Mucosa of descending colon (tissue), 3 donors: ENCODE data around the gene TFIP11. TPM values are rescaled to one million over a fixed set of nuclear protein-coding genes. Genes with fewer than 3 reads are reported as not detected.

Experiments
- ATAC-seq: fragments of 200-7000 bp; cut with Tn5 transposase; one replicate; pipeline ENCODE4 v1.9.1; 2020; ENCODE audit warnings: mild to moderate bottlenecking, moderate library complexity
- DNase-seq, 3 donors: peaks; one replicate each; pipeline ENCODE4 v3.0.0-alpha.2; 2020
- H3K36me3 ChIP-seq: fragments of 200-600 bp; one replicate; pipeline ENCODE4 v1.8.0; 2021; ENCODE audit warnings: low read depth, mild to moderate bottlenecking
- H3K4me1 ChIP-seq: fragments of 200-600 bp; one replicate; pipeline ENCODE4 v1.8.0; 2021; ENCODE audit warnings: low read depth, mild to moderate bottlenecking
- H3K4me3 ChIP-seq: fragments of 200-600 bp; one replicate; pipeline ENCODE4 v1.8.0; 2021; ENCODE audit warnings: mild to moderate bottlenecking
- H3K9me3 ChIP-seq: fragments of 200-600 bp; one replicate; pipeline ENCODE4 v1.8.0; 2021; ENCODE audit warnings: mild to moderate bottlenecking
- intact Hi-C, 2 donors: fragments of 100-400 bp; cut with DNase I in 1 of 2; cut with micrococcal nuclease in 1 of 2; formaldehyde crosslinking; loops; one replicate each; pipeline versions ENCODE4 v1.11.0 to v1.11.1; 2022; cut with DNase I, micrococcal nuclease
- long read RNA-seq, 2 donors: library from polyadenylated mRNA; unstranded; transcript quantifications; one replicate each; pipeline ENCODE4 v2.0.0, GENCODE V29; 2019 to 2021
- total RNA-seq, 3 donors: library from RNA; stranded (reverse); fragmentation: NEBNext Ultra II Directional in 2 of 3; extraction: Animal tissue kit (Norgen Biotek cat#: 25700) in 2 of 3; gene quantifications; one replicate each; pipeline versions ENCODE4 v1.2.1 to v1.2.4, GENCODE V29; 2021 to 2023
- TF ChIP-seq, protein P1 (sequence below): fragments of 200-600 bp; IDR thresholded peaks from one replicate; pipeline ENCODE4 v1.8.0; 2022; ENCODE audit warnings: antibody characterized with exemption, mild to moderate bottlenecking
- donor health status: DM: no; HTN: no; CAD: no; lungs with moderate emphysema.
- donor health status: DM: no; HTN: no; CAD: no.
- donor health status: DM: no; HTN: yes; CAD: no.

Gene TFIP11
- total RNA-seq, result 10 to 100 TPM; 26.2 to 39.1 (median 34.6) TPM
- long read RNA-seq, donor 1, transcript TFIP11-204 (15 exons, 3,586 nt), result major isoform, 64 of 83 reads
- long read RNA-seq, donor 1, partial matches to known transcripts, result 3 of 83 reads
- long read RNA-seq, donor 1, other reads (novel, unspliced or antisense), result 13 of 83 reads
- long read RNA-seq, donor 2, transcript TFIP11-204 (15 exons, 3,586 nt), result major isoform, 19 of 27 reads
- long read RNA-seq, donor 2, partial matches to known transcripts, result 5 of 27 reads
- long read RNA-seq, donor 2, other reads (novel, unspliced or antisense), result 1 of 27 reads

DNA sequence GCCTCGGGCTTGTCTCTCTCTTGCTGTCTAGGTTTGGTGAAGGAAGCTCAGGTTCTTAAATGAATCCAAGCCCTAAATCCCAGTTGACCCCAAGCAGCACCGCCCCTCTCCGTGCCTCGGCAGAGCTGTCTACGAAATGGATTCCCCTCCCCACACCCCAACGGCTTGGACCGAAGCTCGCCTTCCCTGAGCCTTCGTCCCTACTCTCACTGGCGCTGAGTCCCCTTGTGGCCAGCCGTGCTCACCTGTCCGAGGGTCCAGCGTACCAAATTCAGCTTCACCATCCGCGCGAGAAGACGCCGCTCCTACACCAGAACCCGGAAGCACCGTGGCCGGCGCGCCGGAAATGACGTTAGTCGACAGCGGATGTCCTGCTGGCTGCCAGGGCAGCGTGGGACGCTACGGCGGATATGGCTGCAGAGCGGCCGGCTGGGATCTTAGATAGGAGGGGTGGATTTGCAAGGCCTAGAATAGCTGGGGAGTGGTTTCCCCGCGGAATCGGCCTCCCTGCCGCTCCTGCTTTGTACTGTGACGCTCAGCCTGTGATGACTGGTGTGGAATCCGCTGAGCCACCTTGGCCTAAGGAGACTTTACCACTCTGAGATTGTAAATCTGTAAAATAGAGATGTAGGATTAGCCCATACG lies at the start of gene TFIP11:
Gene TFIP11, minus strand, starts transcription at position 325 of the 645 bp plus-strand sequence. CDS start 2,201 bp downstream, outside the sequence.
- TF ChIP-seq, protein P1, sequence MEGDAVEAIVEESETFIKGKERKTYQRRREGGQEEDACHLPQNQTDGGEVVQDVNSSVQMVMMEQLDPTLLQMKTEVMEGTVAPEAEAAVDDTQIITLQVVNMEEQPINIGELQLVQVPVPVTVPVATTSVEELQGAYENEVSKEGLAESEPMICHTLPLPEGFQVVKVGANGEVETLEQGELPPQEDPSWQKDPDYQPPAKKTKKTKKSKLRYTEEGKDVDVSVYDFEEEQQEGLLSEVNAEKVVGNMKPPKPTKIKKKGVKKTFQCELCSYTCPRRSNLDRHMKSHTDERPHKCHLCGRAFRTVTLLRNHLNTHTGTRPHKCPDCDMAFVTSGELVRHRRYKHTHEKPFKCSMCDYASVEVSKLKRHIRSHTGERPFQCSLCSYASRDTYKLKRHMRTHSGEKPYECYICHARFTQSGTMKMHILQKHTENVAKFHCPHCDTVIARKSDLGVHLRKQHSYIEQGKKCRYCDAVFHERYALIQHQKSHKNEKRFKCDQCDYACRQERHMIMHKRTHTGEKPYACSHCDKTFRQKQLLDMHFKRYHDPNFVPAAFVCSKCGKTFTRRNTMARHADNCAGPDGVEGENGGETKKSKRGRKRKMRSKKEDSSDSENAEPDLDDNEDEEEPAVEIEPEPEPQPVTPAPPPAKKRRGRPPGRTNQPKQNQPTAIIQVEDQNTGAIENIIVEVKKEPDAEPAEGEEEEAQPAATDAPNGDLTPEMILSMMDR, result no peak
- peak; percentile 100 for ATAC-seq
- Histone ChIP-seq H3K4me3 (peak within 1 kb of the TSS; percentile 79), H3K36me3 (no peaks in the 10 kb centered on the region), H3K4me1 (peaks cover 14% of the 10 kb centered on the region), H3K9me3 (no peaks in the 10 kb centered on the region)
- peak; percentile 96 to 99 (median 97) for DNase-seq
- intact Hi-C loops, result no loop called here

GRCh38 chr22:26561756-26562417 lies 49.6 kb upstream of the TFIP11 start:
- no peak for ATAC-seq
- intact Hi-C loops, result no loop called here

DNA sequence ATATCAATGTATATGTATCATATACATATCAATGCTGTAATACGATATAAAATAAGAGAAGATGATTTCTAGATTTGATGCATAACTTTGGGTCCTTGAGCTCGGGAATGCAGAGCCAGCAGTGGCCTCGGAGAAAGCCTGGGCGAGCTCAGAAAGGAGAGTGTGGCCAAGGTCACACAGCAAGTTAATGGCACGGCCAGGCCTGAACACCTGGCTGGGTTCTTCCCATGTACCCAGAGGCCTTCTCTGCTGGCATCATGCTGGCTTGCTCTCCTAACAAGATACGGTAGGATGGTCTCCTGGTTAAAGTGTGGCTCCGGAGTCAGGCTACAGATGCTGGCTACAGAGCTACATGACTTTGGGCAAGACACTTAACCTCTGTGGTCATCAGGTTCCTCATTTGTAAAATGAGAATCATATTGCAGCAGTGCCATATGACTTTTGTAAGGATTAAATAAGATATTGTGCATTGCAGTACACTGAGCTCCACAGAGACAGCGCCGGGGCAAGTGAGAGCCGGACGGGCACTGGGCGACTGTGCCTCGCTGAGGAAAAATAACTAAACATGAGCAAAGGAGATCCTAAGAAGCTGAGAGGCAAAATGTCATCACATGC lies 47.8 kb upstream of the TFIP11 start:
- no peak for ATAC-seq

More at GRCh38 chr22:26561756-26562417, 49.6 kb upstream of the TFIP11 start:
- H3K36me3 ChIP-seq, result no peaks in the 10 kb centered on the region
- TF ChIP-seq, protein P1, result no peak
- H3K4me1 ChIP-seq, result no peaks in the 10 kb centered on the region
- no peak overlapping the region for H3K4me3 ChIP-seq
- no peaks in the 10 kb centered on the region for H3K9me3 ChIP-seq
- DNase-seq, result no peak

DNA sequence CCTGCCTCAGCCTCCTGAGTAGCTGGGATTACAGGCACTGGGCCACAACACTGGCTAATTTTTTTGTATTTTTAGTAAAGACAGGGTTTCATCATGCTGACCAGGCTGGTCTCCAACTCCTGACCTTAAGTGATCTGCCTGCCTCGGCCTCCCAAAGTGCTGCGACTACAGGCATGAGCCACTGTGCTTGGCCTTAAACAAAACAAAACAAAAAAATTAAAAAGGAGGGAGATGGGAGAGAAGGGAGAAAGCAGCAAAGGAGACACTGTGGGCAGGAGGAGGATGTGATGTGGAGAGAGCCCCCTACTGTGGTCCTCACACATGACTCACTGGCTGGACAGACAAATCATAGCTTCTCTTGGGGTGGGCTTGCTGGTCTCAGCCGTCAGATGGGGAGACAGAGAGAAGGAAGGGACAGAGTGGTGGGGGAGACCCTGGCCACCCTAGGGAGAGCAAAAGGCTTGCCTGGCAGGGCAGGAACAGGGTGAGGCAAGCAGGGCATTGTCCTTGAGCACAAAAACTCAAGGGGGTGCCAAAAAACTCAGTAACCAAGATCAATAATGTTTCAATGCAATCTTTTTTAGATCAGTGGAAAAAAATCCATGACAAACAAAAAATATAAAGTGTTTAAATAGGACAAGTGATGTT lies 46.1 kb upstream of the TFIP11 start:
- H3K36me3 ChIP-seq, result no peaks in the 10 kb centered on the region
- ATAC-seq (no peak), DNase-seq (no peak)
- intact Hi-C loops, result no loop called here
- no peaks in the 10 kb centered on the region for H3K9me3 ChIP-seq
- TF ChIP-seq, protein P1, result no peak
- H3K4me1 ChIP-seq, result no peaks in the 10 kb centered on the region
- no peak overlapping the region for H3K4me3 ChIP-seq

More for the DNA sequence above, 47.8 kb upstream of the TFIP11 start:
- no peaks in the 10 kb centered on the region for H3K4me1 ChIP-seq
- H3K9me3 ChIP-seq, result no peaks in the 10 kb centered on the region
- no peak for DNase-seq
- intact Hi-C loops, result no loop called here
- no peak overlapping the region for H3K4me3 ChIP-seq
- TF ChIP-seq, protein P1, result no peak
- H3K36me3 ChIP-seq, result no peaks in the 10 kb centered on the region

DNA sequence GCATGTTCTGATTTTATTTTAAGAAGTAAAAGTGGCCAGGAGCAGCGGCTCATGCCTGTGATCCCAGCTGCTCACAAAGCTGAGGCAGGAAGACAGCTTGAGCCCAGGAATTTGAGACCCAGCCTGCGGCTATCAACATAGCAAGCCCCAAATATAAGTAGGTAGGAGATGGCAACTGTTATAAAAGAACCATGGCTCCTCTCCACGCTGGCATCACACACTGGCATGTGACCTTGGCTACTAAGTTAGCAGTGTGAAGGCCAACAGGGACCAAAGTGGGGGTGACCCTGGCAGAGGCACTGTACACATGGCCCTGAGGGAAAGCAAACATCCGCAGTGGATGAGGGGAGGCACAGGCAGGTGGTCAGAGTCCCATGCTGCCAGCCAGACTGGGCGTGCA lies 44.6 kb upstream of the TFIP11 start:
- ATAC-seq, result no peak

More for the DNA sequence above, 44.6 kb upstream of the TFIP11 start:
- Histone ChIP-seq H3K4me3 (no peak overlapping the region), H3K36me3 (no peaks in the 10 kb centered on the region), H3K9me3 (no peaks in the 10 kb centered on the region), H3K4me1 (no peaks in the 10 kb centered on the region)
- TF ChIP-seq, protein P1, result no peak
- intact Hi-C loops, result no loop called here
- DNase-seq, result no peak
